ENCODE measurements around the gene GOLM1.

GOLM1 gene

DNA sequence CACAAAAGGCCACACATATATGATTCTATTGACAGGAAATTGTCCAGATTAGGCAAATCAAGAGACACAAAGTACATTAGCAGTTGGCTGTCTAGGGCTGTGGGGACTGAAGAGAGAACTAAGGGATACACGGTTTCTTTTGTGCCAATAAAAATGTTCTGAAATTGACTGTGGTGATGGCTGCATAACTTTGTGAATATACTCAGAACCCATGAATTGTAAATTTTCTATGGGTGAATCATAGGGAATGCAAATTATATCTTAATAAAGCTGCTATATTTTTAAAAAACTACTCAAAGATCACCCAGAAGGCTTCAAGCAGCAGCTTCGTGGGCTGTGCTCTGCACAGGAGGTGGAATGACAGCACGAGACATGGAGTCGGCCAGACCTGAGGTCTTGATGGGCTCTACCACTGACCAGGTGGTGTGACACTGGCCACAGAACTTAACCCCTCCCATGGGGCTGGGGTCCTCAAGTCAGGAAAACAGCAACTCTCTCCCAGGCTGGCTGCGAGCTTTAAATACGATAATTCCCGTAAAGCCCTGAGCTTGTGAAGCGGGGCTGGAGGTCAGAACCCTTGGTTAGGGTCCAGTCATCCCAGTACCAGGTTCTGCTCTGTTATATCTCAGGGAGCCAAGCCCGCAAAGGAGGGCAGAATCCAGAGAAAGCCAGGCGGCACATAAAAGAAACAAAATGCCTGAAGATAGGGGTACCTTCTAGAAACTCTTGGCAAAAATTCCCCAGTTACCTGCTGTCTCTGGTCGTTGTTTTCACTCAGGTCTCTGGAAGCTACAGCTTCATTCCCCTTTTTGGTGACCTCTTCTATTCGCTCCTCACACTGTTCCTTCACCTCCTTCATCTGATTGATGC lies 59.1 kb downstream of the GOLM1 start:
- TF ChIP-seq, protein P1, sequence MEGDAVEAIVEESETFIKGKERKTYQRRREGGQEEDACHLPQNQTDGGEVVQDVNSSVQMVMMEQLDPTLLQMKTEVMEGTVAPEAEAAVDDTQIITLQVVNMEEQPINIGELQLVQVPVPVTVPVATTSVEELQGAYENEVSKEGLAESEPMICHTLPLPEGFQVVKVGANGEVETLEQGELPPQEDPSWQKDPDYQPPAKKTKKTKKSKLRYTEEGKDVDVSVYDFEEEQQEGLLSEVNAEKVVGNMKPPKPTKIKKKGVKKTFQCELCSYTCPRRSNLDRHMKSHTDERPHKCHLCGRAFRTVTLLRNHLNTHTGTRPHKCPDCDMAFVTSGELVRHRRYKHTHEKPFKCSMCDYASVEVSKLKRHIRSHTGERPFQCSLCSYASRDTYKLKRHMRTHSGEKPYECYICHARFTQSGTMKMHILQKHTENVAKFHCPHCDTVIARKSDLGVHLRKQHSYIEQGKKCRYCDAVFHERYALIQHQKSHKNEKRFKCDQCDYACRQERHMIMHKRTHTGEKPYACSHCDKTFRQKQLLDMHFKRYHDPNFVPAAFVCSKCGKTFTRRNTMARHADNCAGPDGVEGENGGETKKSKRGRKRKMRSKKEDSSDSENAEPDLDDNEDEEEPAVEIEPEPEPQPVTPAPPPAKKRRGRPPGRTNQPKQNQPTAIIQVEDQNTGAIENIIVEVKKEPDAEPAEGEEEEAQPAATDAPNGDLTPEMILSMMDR (IDR thresholded peaks at IDR 0.05; ENCODE audit: control insufficient read depth, extremely low read depth, insufficient read depth), result no peak
- no peak for DNase-seq (ENCODE audit: low read depth)
- H3K4me3 ChIP-seq (ENCODE audit: low read depth, low read length), result no peak overlapping the region

DNA sequence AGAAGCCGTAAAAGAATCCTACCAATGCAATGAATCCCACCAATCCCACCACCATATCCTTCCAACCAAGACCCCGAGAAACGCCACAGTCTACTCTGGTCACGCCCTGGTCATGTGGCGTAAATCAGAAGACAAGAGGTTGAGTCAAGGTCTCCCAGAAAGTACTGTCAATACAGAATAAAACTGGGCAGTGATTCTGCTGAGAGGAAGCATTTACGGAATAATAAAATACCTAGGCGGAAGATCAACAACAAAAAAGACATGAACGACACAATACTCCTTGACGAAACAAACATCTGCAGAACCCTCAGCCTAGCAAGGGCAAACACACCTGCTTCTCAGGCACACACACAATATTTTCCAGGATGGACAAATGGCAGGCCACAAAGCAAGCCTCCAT lies 62.8 kb downstream of the GOLM1 start:
- TF ChIP-seq, protein P1 (IDR thresholded peaks at IDR 0.05; ENCODE audit: control insufficient read depth, extremely low read depth, insufficient read depth), result no peak
- no peak overlapping the region for H3K4me3 ChIP-seq (ENCODE audit: low read depth, low read length)
- peak; percentile 36 for DNase-seq (ENCODE audit: low read depth)

DNA sequence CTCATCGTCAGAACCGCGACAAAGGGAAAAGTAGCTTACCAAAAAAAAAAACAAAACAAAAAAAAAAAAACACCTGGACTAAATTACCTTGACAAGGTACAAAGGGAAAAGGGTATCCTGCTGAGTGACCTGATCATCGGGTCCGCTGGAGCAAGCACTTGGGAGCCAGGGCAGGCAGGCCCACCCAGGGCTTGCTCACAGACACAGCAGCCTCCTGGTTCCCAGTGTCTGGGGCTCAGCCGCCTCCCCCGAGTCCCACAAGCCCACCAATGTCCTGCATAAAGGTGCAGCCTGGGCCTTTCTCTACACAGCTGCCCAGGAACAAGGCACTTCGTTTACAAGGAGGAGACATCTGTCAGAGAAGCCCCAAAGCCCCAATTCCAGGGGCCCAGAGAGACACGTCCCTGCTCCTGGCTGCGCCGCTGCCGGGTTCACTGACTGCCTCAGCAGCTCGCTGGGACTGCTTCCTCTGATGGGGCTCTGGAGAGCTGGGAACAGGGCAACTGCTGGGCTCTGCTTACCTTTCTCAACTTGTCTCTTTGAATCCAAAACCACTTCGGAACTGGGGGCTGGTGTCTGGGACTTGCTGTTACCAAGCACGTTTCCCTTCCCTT lies 63.4 kb downstream of the GOLM1 start:
- no peak overlapping the region for H3K4me3 ChIP-seq (ENCODE audit: low read depth, low read length)
- DNase-seq (ENCODE audit: low read depth), result no peak
- TF ChIP-seq, protein P1 (IDR thresholded peaks at IDR 0.05; ENCODE audit: control insufficient read depth, extremely low read depth, insufficient read depth), result no peak

DNA sequence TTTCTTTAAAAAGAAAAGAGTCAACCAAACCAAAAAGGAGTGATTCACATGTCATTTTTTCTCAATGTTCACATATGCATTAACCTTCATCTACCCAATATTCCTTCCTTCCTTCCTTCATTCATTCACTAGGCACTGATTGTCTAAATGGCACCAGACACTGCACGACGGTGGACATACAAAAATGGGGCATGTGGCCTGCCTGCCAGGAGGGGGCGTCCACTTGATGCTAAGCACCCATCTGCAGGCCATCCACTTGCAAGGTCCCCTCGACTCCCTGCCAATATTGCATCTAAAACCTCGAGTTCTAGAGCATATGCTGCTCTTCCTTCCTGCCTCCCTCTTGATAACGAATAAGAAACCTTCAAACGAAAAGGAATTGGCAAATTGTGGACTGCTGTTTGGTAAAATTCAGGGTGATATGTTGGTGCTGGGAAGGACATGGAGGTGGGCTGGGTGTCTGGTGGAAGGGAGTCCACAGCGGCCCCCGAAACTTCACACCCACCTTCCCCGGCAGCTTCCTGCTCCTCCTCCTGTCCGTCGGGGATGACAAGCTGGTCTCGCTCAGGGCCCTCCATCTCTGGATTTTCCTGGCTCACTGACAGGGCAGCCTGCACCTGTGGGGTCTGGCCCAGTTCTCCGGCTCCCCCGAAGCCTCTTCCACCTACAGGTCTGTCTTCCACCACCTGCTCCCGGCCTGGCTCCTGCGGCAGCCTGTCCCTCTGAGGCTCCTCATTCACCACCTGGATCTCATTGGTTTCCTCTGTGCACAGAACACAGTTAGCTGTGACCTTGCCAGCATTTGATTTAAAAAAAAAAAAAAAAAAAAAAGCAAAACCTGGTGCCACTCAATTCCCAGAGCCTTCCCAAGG lies 64.3 kb downstream of the GOLM1 start:
- TF ChIP-seq, protein P1 (IDR thresholded peaks at IDR 0.05; ENCODE audit: control insufficient read depth, extremely low read depth, insufficient read depth), result peak; percentile 73
- no peak overlapping the region for H3K4me3 ChIP-seq (ENCODE audit: low read depth, low read length)
- no peak for DNase-seq (ENCODE audit: low read depth)

DNA sequence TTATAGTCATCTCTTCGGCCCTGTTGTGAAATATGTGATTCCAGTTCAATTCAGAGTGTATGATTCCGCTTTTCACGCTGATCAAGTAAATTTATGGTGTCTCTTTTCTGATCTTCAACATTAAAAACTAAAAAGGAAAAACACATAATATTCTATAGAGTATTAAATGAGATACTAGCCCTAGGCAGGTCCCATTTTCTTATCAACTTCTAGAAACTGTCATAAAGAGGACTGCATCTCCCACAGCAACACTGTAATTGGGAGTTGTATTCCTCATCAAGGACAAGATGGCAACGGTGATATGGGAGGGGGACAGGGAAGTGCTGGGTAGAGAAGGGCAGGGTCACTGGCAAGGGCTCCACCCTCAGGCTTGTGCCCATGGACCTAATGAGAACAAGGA lies 71.6 kb downstream of the GOLM1 start:
- no peak for DNase-seq (ENCODE audit: low read depth)
- H3K4me3 ChIP-seq (ENCODE audit: low read depth, low read length), result no peak overlapping the region
- TF ChIP-seq, protein P1 (IDR thresholded peaks at IDR 0.05; ENCODE audit: control insufficient read depth, extremely low read depth, insufficient read depth), result no peak

DNA sequence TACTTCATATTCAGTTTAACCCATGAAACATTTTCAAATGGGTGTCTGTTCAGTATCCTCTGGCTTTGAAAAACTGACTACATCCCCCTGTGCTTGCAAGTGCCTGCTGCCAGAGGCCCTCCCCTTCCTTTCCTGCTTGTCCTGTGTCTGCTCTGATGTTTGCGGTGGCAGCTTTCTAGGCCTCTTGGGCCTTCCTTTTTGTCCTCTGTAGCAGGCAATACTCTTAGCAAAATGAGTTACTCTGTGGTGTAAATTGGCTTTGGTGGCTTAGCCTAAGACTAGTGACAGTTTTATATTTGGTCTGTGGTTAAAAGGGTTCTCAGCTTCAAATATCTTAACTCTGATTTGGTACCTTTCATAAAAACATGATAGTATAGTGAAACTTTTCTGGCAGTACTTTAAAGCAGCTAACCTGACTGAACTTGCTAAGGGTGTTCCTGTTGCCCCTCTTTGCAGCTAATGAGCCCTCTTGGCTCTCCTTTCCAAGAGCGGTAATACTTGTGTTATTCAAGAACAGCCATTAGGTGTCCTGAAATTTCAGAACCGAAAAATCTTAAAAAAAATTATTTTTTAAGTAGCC lies 76.6 kb downstream of the GOLM1 start:
- DNase-seq (ENCODE audit: low read depth), result no peak
- H3K4me3 ChIP-seq (ENCODE audit: low read depth, low read length), result no peak overlapping the region
- TF ChIP-seq, protein P1 (IDR thresholded peaks at IDR 0.05; ENCODE audit: control insufficient read depth, extremely low read depth, insufficient read depth), result no peak

All from LNCaP clone FGC (cell line).